Ovary (tissue), 9 donors: ENCODE measurements around the gene KHDRBS2. TPM values are rescaled to one million over a fixed set of nuclear protein-coding genes. Genes with fewer than 3 reads are reported as not detected.

Experiments used
- DNase-seq, 5 donors: peaks; one replicate each; pipeline ENCODE4 v3.0.0-alpha.2; 2019 to 2020
- H3K27ac ChIP-seq, 2 donors: fragments of 200-600 bp; one replicate each; pipeline versions ENCODE4 v1.5.1 to v1.8.0; 2019 to 2022
- H3K27me3 ChIP-seq: fragments of 200-600 bp; one replicate; pipeline ENCODE4 v1.8.0; 2022
- H3K36me3 ChIP-seq: fragments of 200-600 bp; sonication (generic); one replicate; pipeline ENCODE4 v1.5.1; 2019
- H3K4me1 ChIP-seq: one replicate; pipeline ENCODE4 v1.8.1; 2013; ENCODE audit warnings: mild to moderate bottlenecking, moderate library complexity; ENCODE audit not compliant: insufficient read depth
- H3K4me3 ChIP-seq: fragments of 200-600 bp; sonication (generic); one replicate; pipeline ENCODE4 v1.5.1; 2017
- H3K9me3 ChIP-seq, 2 donors: fragments of 200-600 bp in 1 of 2; sonication (generic) in 1 of 2; one replicate each; pipeline versions ENCODE4 v1.5.1 to v1.8.1; 2013 to 2019; ENCODE audit warnings: mild to moderate bottlenecking in 1 of 2, moderate library complexity in 1 of 2
- EP300 ChIP-seq: sonication (generic); formaldehyde crosslinking; IDR thresholded peaks from one replicate; pipeline ENCODE4 v1.6.1; 2017; ENCODE audit warnings: antibody characterized with exemption
- POLR2A ChIP-seq: fragments of 450-650 bp; IDR thresholded peaks from one replicate; pipeline ENCODE4 v1.6.1; 2017; ENCODE audit warnings: antibody characterized with exemption, mild to moderate bottlenecking, moderate library complexity
- WGBS, 3 donors: extraction: QIAGEN DNeasy Blood & Tissue Kit in 1 of 3; methylation state at CpG; one replicate each; pipeline versions ENCODE4 v1.1.5 to v1.1.7; 2013 to 2017; 5-methylcytosine and 5-hydroxymethylcytosine counted together
- intact Hi-C, 4 donors: fragments of 100-400 bp; cut with DNase I; formaldehyde crosslinking; loops; one replicate each; pipeline versions ENCODE4 v1.11.0 to v1.15.1; 2022 to 2023
- polyA plus RNA-seq, 2 donors: library from polyadenylated mRNA; stranded (reverse); fragments of 200-250 nt in 1 of 2; fragments of 350-450 nt in 1 of 2; fragmentation: Illumina TruSeq in 1 of 2; extraction: RNeasy Lipid Tissue Mini Kit (QIAGEN cat#74804) in 1 of 2; gene quantifications; one replicate each; pipeline ENCODE4 v1.2.3, GENCODE V29; 2013 to 2014
- total RNA-seq, 7 donors: library from RNA; depleted of rRNA in 2 of 7; stranded (reverse); fragments of >200 nt in 2 of 7; fragmentation: NEBNext Ultra II Directional in 3 of 7; extraction: Animal tissue kit (Norgen Biotek cat#: 25700) in 3 of 7; gene quantifications; one replicate each; pipeline versions ENCODE4 v1.1.0 to v1.2.4, GENCODE V29; 2016 to 2023
- TF ChIP-seq, protein P1 (sequence below), 3 donors: fragments of 450-650 bp in 2 of 3; fragments of 200-600 bp in 1 of 3; IDR thresholded peaks; one replicate each; pipeline versions ENCODE4 v1.5.1 to v1.8.0; 2016 to 2022; ENCODE audit warnings: antibody characterized with exemption in 3 of 3, mild to moderate bottlenecking in 1 of 3
- donor health status: DM: no; HTN: no; CAD: no; lungs with moderate emphysema.
- donor health status: DM: no; HTN: no; CAD: no.
- donor health status: Bipolar disorder and iron deficiency.
- donor health status: DM: yes; HTN: yes; CAD: no.
- donor health status: DM: no; HTN: no; CAD: no.
- donor health status: DM: yes; HTN: yes; CAD: no.

Gene KHDRBS2
- total and polyA plus RNA-seq, 9 donors = 0.07 to 2.2 (median 0.23) TPM; not detected in 3

DNA sequence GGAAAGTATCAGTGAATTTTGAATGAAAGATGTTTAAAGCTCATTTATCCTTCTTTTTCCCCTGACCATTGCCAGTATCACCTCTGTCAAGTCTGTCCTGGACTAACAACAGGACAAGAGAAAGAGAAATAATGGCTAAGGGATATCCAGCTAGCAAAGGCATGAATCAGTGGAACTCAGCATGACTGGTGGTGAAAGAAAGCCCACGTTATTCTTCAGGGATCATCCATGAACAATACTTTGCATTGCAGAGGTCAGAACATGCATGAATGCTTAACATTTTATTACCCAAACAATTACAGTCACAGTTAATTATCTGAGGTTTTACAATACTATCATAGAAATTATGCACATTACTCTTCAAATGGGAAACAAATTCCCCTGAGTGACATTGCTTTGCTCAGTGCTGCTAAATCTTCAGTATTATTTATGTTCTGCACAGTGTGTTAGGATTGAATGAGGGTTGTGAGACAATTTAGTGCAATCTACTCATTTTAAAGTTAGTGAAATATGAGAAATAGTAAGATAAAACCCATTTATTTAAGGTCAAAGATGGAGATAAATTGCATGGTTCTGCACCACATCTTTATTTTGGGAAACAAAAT, 350.7 kb downstream of the KHDRBS2 start:
- Histone ChIP-seq H3K4me3 (no peak overlapping the region), H3K4me1 (no peaks in the 10 kb centered on the region), H3K36me3 (no peaks in the 10 kb centered on the region), H3K27ac (no peak overlapping the region), H3K27me3 (no peaks in the 10 kb centered on the region), H3K9me3 (no peaks in the 10 kb centered on the region)
- WGBS, 3 donors = 52 to 61% (median 54%) methylated on average over 1 of the region's 1 CpG
- no peak for DNase-seq
- intact Hi-C loops = no loop called here
- TF ChIP-seq EP300 (no peak), POLR2A (no peak)
- TF ChIP-seq, protein P1, sequence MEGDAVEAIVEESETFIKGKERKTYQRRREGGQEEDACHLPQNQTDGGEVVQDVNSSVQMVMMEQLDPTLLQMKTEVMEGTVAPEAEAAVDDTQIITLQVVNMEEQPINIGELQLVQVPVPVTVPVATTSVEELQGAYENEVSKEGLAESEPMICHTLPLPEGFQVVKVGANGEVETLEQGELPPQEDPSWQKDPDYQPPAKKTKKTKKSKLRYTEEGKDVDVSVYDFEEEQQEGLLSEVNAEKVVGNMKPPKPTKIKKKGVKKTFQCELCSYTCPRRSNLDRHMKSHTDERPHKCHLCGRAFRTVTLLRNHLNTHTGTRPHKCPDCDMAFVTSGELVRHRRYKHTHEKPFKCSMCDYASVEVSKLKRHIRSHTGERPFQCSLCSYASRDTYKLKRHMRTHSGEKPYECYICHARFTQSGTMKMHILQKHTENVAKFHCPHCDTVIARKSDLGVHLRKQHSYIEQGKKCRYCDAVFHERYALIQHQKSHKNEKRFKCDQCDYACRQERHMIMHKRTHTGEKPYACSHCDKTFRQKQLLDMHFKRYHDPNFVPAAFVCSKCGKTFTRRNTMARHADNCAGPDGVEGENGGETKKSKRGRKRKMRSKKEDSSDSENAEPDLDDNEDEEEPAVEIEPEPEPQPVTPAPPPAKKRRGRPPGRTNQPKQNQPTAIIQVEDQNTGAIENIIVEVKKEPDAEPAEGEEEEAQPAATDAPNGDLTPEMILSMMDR (IDR thresholded peaks at IDR 0.05) = no peak

- TF ChIP-seq EP300 (no peak), POLR2A (no peak)
- TF ChIP-seq, protein P1 (IDR thresholded peaks at IDR 0.05) = no peak
- no peak for DNase-seq
- Histone ChIP-seq H3K27me3 (no peaks in the 10 kb centered on the region), H3K4me1 (no peaks in the 10 kb centered on the region), H3K4me3 (no peak overlapping the region), H3K27ac (no peak overlapping the region), H3K36me3 (no peaks in the 10 kb centered on the region), H3K9me3 (no peaks in the 10 kb centered on the region)
- WGBS, 3 donors = 79 to 85% (median 82%) methylated on average over 2 of the region's 2 CpGs
- intact Hi-C loops = no loop called here
Observed at GRCh38 chr6:61909486-61909885, 376.5 kb downstream of the KHDRBS2 start.

DNA sequence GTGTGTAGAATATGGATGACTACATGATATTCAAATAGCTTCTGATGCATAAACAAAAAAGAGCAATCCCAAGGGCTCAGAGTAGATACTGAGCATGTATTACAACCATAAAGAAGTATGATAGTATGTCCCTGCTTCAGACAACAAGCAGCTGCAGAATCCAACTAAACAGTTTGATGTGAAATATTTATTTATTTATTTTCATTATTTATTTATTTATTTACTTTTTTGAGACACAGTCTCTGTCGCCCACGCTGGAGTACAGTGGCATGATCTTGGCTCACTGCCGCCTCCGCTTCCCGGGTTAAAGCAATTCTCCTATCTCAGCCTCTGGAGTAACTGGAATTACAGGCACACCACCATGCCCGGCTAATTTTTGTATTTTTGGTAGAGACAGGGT, 384.3 kb downstream of the KHDRBS2 start:
- Histone ChIP-seq H3K27me3 (no peaks in the 10 kb centered on the region), H3K9me3 (no peaks in the 10 kb centered on the region), H3K27ac (no peak overlapping the region), H3K36me3 (no peaks in the 10 kb centered on the region), H3K4me3 (no peak overlapping the region), H3K4me1 (no peaks in the 10 kb centered on the region)
- intact Hi-C loops = no loop called here
- 93 to 97% (median 94%) methylated on average over 6 of the region's 6 CpGs for WGBS, 3 donors
- TF ChIP-seq POLR2A (no peak), EP300 (no peak)
- TF ChIP-seq, protein P1 (IDR thresholded peaks at IDR 0.05) = no peak
- DNase-seq = no peak

DNA sequence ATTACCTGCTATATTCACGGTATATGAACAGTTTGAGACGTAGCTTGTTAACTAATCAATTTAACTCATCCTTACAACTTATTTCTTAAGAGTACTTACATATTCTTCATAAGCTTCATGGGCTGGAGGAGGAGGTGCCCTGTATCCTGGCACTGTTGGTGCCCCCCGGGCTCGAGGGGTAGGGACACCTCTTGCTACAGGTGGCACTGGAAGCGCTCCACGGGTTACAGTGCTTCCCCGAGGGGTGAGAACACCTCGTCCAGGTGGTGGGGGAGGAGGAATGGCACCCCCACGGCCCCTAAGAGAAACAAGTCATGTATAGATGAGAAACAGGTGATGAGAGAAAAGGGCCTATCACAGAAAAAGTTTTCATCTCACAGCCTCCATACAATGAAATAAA, 391.5 kb downstream of the KHDRBS2 start:
- Histone ChIP-seq H3K9me3 (no peaks in the 10 kb centered on the region), H3K27ac (no peak overlapping the region), H3K4me3 (no peak overlapping the region), H3K36me3 (no peaks in the 10 kb centered on the region), H3K27me3 (no peaks in the 10 kb centered on the region), H3K4me1 (no peaks in the 10 kb centered on the region)
- TF ChIP-seq, protein P1 (IDR thresholded peaks at IDR 0.05) = no peak
- TF ChIP-seq POLR2A = no peak
- TF ChIP-seq EP300 = no peak
- DNase-seq = no peak
- intact Hi-C loops = no loop called here
- 75 to 81% (median 78%) methylated on average over 9 of the region's 9 CpGs for WGBS, 3 donors
